Effector CD4-positive, alpha-beta T cell (primary cell): ENCODE measurements around the gene SERPINB7.

Source experiments
- DNase-seq: peaks from one replicate; pipeline ENCODE4 v3.0.0-alpha.2; 2020

SERPINB7 gene

DNA sequence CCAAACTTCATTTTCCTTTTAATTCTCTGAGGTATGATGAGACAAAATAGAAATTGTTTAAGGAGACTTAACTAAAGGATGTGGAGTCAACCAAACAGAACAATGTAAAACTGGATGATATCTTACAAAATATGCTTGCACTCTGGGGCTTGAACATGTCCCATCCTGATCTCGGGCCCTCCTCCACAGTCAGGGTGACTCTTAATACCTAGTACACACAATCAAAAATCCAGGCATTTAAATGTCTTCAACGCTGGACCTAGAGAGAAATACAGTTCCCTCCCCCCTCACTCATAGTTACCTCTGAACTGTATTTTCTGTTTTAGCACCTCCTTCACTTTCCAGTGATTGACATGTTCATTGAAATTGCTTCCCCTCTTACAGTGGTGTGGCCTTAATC, 75.4 kb downstream of the SERPINB7 start:
- DNase-seq, result no peak
